H1 (cell line): Measurements from ENCODE around the gene MYO16. TPM values are rescaled to one million over a fixed set of nuclear protein-coding genes. Genes with fewer than 3 reads are reported as not detected.

ENCODE experiments used
- CTCF ChIA-PET: fragments of 300-600 bp; sonication (Branson Sonifier 250); formaldehyde crosslinking; loops from one replicate; lab custom pipeline; 2021; ENCODE audit not compliant: partially characterized antibody; lab: Charles Lee
- POLR2A ChIA-PET: fragments of 300-600 bp; sonication (Branson Sonifier 250); formaldehyde crosslinking; loops from one replicate; lab custom pipeline; 2021; ENCODE audit warnings: inconsistent platforms; ENCODE audit not compliant: partially characterized antibody; lab: Charles Lee
- DNase-seq, 2 experiments: peaks; one replicate each; pipeline versions ENCODE4 v3.0.0 to v3.0.0-alpha.2; 2010 to 2022; ENCODE audit warnings: low spot score in 2 of 2, low read depth in 1 of 2, mixed read lengths in 1 of 2
- FAIRE-seq: peaks from 2 replicates; lab custom pipeline; 2011; peaks lifted over from hg19 to GRCh38; lab: Jason Lieb, UNC
- H2AFZ ChIP-seq: 2 replicates; pipeline ENCODE4 v1.8.1; 2012; ENCODE audit warnings: low read length, inconsistent platforms
- H2AK5ac ChIP-seq: 2 replicates; pipeline ENCODE4 v1.6.1; 2013; ENCODE audit warnings: low read depth, low read length
- H2BK120ac ChIP-seq: replicated peaks from 2 replicates; pipeline ENCODE3; 2013; ENCODE audit warnings: low read depth, low read length, inconsistent platforms
- H2BK12ac ChIP-seq: 2 replicates; pipeline ENCODE4 v1.6.1; 2013; ENCODE audit warnings: low read depth, low read length
- H2BK15ac ChIP-seq: 2 replicates; pipeline ENCODE4 v1.6.1; 2013; ENCODE audit warnings: low read length
- H2BK20ac ChIP-seq: 2 replicates; pipeline ENCODE4 v1.6.1; 2013; ENCODE audit warnings: low read length
- H2BK5ac ChIP-seq: 2 replicates; pipeline ENCODE4 v1.6.1; 2013; ENCODE audit warnings: low read depth, low read length
- H3K14ac ChIP-seq: 2 replicates; pipeline ENCODE4 v1.6.1; 2013; ENCODE audit warnings: inconsistent platforms; ENCODE audit not compliant: insufficient read length
- H3K18ac ChIP-seq: 2 replicates; pipeline ENCODE4 v1.6.1; 2013; ENCODE audit warnings: low read length; ENCODE audit errors: extremely low read depth
- H3K23ac ChIP-seq: 2 replicates; pipeline ENCODE4 v1.6.1; 2013; ENCODE audit warnings: inconsistent platforms; ENCODE audit not compliant: insufficient read length
- H3K23me2 ChIP-seq: 2 replicates; pipeline ENCODE4 v1.6.1; 2013; ENCODE audit warnings: low read depth, low read length
- H3K27ac ChIP-seq: 2 replicates; pipeline ENCODE4 v1.6.1; 2011; ENCODE audit warnings: low read depth, low read length, inconsistent platforms
- H3K27me3 ChIP-seq, 4 experiments: replicated peaks in 1 of 4; 1 replicate in 1 of 4; 2 replicates in 3 of 4; pipeline versions ENCODE4 v1.6.1 to v1.8.1; 2011 to 2013; ENCODE audit warnings: low read length in 3 of 4, mild to moderate bottlenecking in 3 of 4, inconsistent platforms in 2 of 4, mixed read lengths in 2 of 4, moderate library complexity in 1 of 4; ENCODE audit not compliant: control insufficient read depth in 3 of 4, insufficient read depth in 3 of 4; ENCODE audit errors: extremely low read depth in 1 of 4
- H3K36me3 ChIP-seq, 4 experiments: 2 replicates each; pipeline versions ENCODE4 v1.6.1 to v1.8.1; 2011 to 2013; ENCODE audit warnings: mild to moderate bottlenecking in 4 of 4, low read length in 3 of 4, moderate library complexity in 2 of 4, control low read depth in 1 of 4, inconsistent platforms in 1 of 4; ENCODE audit not compliant: insufficient read depth in 4 of 4, control insufficient read depth in 2 of 4
- H3K4ac ChIP-seq: replicated peaks from 2 replicates; pipeline ENCODE3; 2013; ENCODE audit warnings: low read length, low read depth, mixed read lengths, inconsistent platforms; ENCODE audit not compliant: insufficient read length
- H3K4me1 ChIP-seq, 4 experiments: replicated peaks in 1 of 4; 1 replicate in 1 of 4; 2 replicates in 3 of 4; pipeline versions ENCODE4 v1.6.1 to v1.8.1; 2011 to 2013; ENCODE audit warnings: low read length in 3 of 4, inconsistent platforms in 2 of 4, mixed read lengths in 1 of 4; ENCODE audit not compliant: insufficient read depth in 4 of 4, control insufficient read depth in 3 of 4
- H3K4me2 ChIP-seq, 2 experiments: 2 replicates each; pipeline versions ENCODE4 v1.6.1 to v1.8.1; 2011 to 2013; ENCODE audit warnings: low read depth in 2 of 2, low read length in 2 of 2, control low read depth in 1 of 2, inconsistent platforms in 1 of 2, mild to moderate bottlenecking in 1 of 2; ENCODE audit not compliant: insufficient read depth in 1 of 2
- H3K4me3 ChIP-seq, 4 experiments: fragments of 200-600, 300-600 bp in 1 of 4; sonication (generic), shearing (Covaris generic), sonication (Bioruptor Twin) in 1 of 4; 2 replicates each; pipeline versions ENCODE4 v1.5.1 to v1.8.1; 2011 to 2016; ENCODE audit warnings: low read length in 4 of 4, low read depth in 3 of 4, control low read depth in 2 of 4, inconsistent platforms in 2 of 4, mild to moderate bottlenecking in 2 of 4, mixed read lengths in 1 of 4, moderate library complexity in 1 of 4; ENCODE audit not compliant: insufficient read depth in 2 of 4; ENCODE audit errors: extremely low read depth in 1 of 4
- H3K56ac ChIP-seq: replicated peaks from 2 replicates; pipeline ENCODE3; 2013; ENCODE audit warnings: low read depth, mild to moderate bottlenecking, mixed read lengths, low read length, inconsistent platforms; ENCODE audit not compliant: insufficient read length
- H3K79me1 ChIP-seq: 2 replicates; pipeline ENCODE4 v1.6.1; 2013; ENCODE audit warnings: low read depth, low read length, control low read depth
- H3K79me2 ChIP-seq, 2 experiments: 2 replicates each; pipeline versions ENCODE4 v1.6.1 to v1.8.1; 2012 to 2013; ENCODE audit warnings: low read length in 2 of 2, mild to moderate bottlenecking in 2 of 2, inconsistent platforms in 1 of 2; ENCODE audit not compliant: insufficient read depth in 2 of 2, control insufficient read depth in 1 of 2
- H3K9ac ChIP-seq, 4 experiments: replicated peaks in 1 of 4; 1 replicate in 1 of 4; 2 replicates in 3 of 4; pipeline versions ENCODE4 v1.6.1 to v1.8.1; 2011 to 2013; ENCODE audit warnings: low read depth in 3 of 4, low read length in 3 of 4, control low read depth in 2 of 4, mild to moderate bottlenecking in 2 of 4, moderate library complexity in 2 of 4, inconsistent platforms in 1 of 4; ENCODE audit errors: extremely low read depth in 1 of 4
- H3K9me3 ChIP-seq, 2 experiments: 2 replicates each; pipeline versions ENCODE4 v1.6.1 to v1.8.1; 2012 to 2013; ENCODE audit warnings: mild to moderate bottlenecking in 2 of 2, moderate library complexity in 2 of 2, control low read depth in 1 of 2, inconsistent platforms in 1 of 2, low read depth in 1 of 2, low read length in 1 of 2, mixed read lengths in 1 of 2; ENCODE audit not compliant: insufficient read depth in 2 of 2
- H4K20me1 ChIP-seq, 2 experiments: replicated peaks in 1 of 2; 2 replicates each; pipeline versions ENCODE3 to v1.8.1; 2011 to 2013; ENCODE audit warnings: inconsistent platforms in 2 of 2, low read length in 2 of 2, mild to moderate bottlenecking in 1 of 2; ENCODE audit not compliant: insufficient read depth in 2 of 2, control insufficient read depth in 1 of 2
- H4K5ac ChIP-seq: 2 replicates; pipeline ENCODE4 v1.6.1; 2013; ENCODE audit warnings: low read length, low read depth, mixed read lengths, inconsistent platforms; ENCODE audit not compliant: insufficient read length
- H4K8ac ChIP-seq: 2 replicates; pipeline ENCODE4 v1.8.0; 2013; ENCODE audit warnings: mild to moderate bottlenecking, moderate library complexity, low read length, inconsistent platforms; ENCODE audit not compliant: insufficient read depth; ENCODE audit errors: extremely low read depth
- H4K91ac ChIP-seq: replicated peaks from 2 replicates; pipeline ENCODE3; 2013; ENCODE audit warnings: low read length, mixed read lengths, inconsistent platforms; ENCODE audit not compliant: insufficient read length
- SIX5 ChIP-seq: IDR thresholded peaks from 2 replicates; pipeline ENCODE4 v1.6.1; 2011; ENCODE audit warnings: mild to moderate bottlenecking, low read depth, low read length
- TAF7 ChIP-seq: optimal IDR thresholded peaks from 2 replicates; pipeline ENCODE3; 2011; ENCODE audit warnings: low read depth, mild to moderate bottlenecking, inconsistent platforms, low read length, moderate library complexity, borderline replicate concordance
- WGBS, 2 experiments: shearing (Covaris generic) in 1 of 2; methylation state at CpG; one replicate each; pipeline versions ENCODE4 v1.1.6 to v1.1.7; 2013 to 2015; ENCODE audit warnings: low lambda C conversion rate in 2 of 2, mixed read lengths in 2 of 2, inconsistent platforms in 1 of 2, low coverage in 1 of 2, missing lambda C conversion rate in 1 of 2; ENCODE audit not compliant: insufficient replicate concordance in 2 of 2, insufficient coverage in 1 of 2, insufficient read length in 1 of 2; ENCODE audit errors: extremely low coverage in 1 of 2, missing lambda C conversion rate in 1 of 2; 5-methylcytosine and 5-hydroxymethylcytosine counted together
- polyA plus RNA-seq, 7 experiments: library from polyadenylated mRNA; depleted of rRNA in 3 of 7; stranded (reverse) in 5 of 7; unstranded in 2 of 7; fragments of >200 nt in 5 of 7; fragments of 200-250 nt in 2 of 7; gene quantifications; 1 replicate in 5 of 7; 2 replicates in 1 of 7; 4 replicates in 1 of 7; pipeline versions ENCODE4 v1.2.1 to v1.2.3, GENCODE V29; 2011 to 2013; ENCODE audit warnings: missing spikeins in 2 of 7, mixed read lengths in 2 of 7
- total RNA-seq: library from RNA; stranded (reverse); fragmentation: NEBNext Ultra II Directional; extraction: Animal tissue kit (Norgen Biotek cat#: 25700); gene quantifications from 2 replicates; pipeline ENCODE4 v1.2.1, GENCODE V29; 2021

Gene MYO16
- total and polyA plus RNA-seq, 2 of the 8 experiments (the other 6 are each of a cell fraction or from before 2014, with no cell fraction given) = 0.02 to 0.22 TPM

DNA sequence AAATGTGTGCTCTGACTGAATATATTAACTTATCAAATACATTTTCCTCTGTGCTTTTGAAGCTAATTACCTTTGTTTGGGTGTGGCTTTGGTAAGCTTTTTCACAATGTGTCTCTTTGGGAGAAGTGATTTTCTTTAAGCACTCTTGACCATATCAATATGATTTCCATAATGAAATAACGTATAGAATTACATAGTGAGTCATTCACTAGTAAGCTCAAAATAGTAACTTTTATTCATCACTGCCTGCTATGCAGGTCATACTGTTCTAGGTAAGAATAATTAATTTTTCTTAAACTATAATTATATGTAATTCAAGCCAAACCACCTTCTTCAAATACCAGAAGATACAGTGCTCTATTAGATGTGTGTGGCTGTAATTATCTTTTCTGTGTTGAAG, 480.7 kb downstream of the MYO16 start:
- Histone ChIP-seq H2BK12ac (no peak overlapping the region), H3K9me3 (no peaks in the 10 kb centered on the region), H3K14ac (no peak overlapping the region), H3K56ac (no peak overlapping the region), H2AK5ac (no peak overlapping the region), H2AFZ (no peak overlapping the region), H2BK20ac (no peak overlapping the region), H3K27me3 (no peaks in the 10 kb centered on the region), H3K4me3 (no peak overlapping the region), H2BK120ac (no peak overlapping the region), H4K8ac (no peak overlapping the region), H4K91ac (no peak overlapping the region), H2BK15ac (no peak overlapping the region), H3K18ac (no peak overlapping the region), H4K20me1 (no peaks in the 10 kb centered on the region), H2BK5ac (no peak overlapping the region), H4K5ac (no peak overlapping the region), H3K9ac (no peak overlapping the region), H3K23me2 (no peaks in the 10 kb centered on the region), H3K4ac (no peak overlapping the region), H3K4me1 (no peaks in the 10 kb centered on the region), H3K79me1 (no peaks in the 10 kb centered on the region), H3K23ac (no peak overlapping the region), H3K36me3 (no peaks in the 10 kb centered on the region), H3K27ac (no peak overlapping the region), H3K4me2 (no peak overlapping the region), H3K79me2 (no peaks in the 10 kb centered on the region)
- CTCF ChIA-PET = interaction anchor here (1.0 kb wide), 1 partner anchor 15 kb away, joined by 3 read pairs; no protein-coding TSS in a partner anchor
- POLR2A ChIA-PET = no interaction called here
- 76% methylated on average over 1 of the region's 1 CpG; no CpG with 5 or more reads in 1 of the 2 experiments for WGBS, 2 experiments
- FAIRE-seq (no peak), DNase-seq (no peak)
- no peak for TF ChIP-seq SIX5
- TF ChIP-seq TAF7 = no peak
